GM03348 (cell line): ENCODE measurements around the gene ERICH6B.

ENCODE experiments used
- DNase-seq: peaks from one replicate; pipeline ENCODE4 v3.0.0; 2012; ENCODE audit warnings: low spot score

Gene ERICH6B

GRCh38 chr13:45542391-45542790 lies 73.1 kb downstream of the ERICH6B start:
- no peak for DNase-seq

DNA sequence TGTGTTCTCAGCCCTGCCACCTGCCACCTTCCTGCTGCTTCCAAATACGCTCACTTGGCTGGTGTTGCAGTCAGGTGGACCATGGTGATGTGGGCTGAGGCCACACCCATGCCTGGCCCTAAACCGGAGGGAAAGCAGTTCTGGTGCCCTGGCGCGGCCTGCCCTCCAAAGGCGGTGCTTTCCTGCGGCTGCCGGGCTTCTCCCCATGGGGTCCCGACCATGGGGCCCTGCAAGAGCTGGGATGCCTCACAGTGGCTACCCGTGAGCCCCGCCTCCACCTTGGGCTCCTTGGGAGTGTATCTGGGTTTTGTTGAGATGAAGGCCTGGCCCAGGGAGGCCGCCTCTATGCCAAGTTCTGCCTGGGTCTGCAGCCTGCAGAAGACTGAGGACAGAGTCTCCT lies 73.7 kb downstream of the ERICH6B start:
- DNase-seq = no peak

DNA sequence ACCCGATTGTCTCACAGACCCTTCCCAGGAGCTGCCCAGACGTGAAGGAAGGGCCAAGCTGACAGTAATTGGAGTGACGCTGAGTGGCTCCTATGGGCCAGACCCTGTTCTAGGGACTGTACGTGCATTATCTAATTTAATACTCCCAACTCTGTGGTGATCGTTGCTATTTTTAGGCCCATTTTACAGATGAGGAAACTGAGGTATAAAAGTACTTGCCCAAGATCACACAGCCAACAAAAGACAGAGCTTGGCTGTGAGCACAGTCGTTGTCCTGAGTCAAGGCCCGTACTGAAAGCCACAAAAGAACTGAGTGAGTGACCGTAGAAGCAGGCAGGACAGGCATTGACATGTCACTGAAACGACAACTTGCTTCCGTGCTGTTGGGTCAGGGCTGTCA lies 74.7 kb downstream of the ERICH6B start:
- DNase-seq = no peak

DNA sequence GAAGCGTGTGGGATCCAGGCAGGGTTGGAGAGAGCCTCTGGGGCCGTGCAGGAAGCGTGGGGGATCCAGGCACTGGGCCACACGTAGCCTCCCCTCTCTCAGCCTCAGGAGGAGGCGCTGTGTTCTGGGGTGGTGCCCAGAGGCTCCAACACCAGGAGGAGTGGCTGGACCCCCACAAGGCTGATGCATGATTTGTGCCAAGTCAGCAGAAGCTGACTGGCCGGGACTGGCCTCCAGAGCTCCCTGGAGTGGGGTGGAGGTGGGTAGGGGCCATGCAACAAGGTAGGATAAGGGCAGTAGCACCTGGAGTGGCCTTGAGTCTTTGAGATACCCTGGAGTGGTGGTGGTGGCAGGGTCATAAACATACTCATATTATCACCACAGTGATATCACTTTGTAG lies 75.3 kb downstream of the ERICH6B start:
- DNase-seq = no peak

DNA sequence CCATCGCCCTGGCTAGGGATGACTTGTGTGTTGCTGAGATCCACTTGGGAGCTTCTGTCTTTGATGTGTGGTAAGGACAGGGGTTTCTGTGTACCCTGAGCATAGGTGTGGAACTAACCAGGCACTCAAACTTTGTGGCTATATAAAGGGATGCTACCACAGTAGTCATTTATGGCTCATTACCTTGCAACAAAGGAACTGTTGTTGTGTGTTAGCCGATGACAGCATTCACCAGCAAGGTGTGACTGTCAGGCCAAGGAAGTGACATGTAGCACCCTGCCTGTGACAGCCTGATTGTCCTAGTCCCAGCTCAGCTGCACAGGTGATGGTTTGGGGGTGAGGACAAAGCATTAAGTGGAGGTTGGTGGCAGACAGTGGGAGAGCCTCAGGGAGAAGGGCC lies 77.2 kb downstream of the ERICH6B start:
- no peak for DNase-seq

DNA sequence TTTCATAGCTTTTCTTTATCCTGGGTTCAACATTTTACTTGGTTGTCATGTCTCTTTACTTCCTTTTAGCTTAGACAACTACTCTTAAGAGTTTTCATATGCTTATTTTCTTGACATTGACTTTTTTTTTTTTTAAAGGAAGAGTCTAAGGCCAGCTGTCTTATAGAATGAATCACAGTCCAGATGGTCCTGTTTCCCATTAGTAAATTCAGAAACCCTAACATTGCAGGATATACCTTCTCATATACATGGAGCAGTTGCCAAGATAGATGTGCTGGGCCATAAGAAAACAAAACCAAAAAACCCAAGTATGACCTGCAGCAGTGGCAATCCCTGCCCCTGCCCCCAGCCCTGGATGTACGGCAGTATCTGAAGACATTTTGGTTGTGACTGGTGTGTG lies 78.0 kb downstream of the ERICH6B start:
- no peak for DNase-seq

DNA sequence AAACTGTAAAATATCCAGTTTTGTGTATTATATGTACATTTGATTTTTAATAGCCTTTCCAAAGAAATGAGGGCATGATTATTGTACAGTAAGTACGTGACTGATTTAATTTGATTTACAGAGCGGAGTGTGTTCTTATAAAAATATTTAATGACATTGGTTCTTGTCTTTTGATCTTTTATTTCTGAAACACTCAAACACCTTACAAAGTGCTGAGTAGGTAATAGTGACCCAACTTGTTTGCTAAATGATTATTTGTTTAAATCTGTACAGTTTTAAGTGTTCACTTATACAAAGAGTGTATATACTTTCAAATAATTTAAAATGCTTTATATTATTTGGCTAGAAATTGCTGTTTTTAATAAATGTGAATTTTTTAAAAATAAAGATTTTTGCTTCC lies 79.3 kb downstream of the ERICH6B start:
- DNase-seq = no peak

- DNase-seq = no peak
These were observed 80.9 kb downstream of the ERICH6B start for GRCh38 chr13:45534604-45535003.

- no peak for DNase-seq
These were observed 85.8 kb downstream of the ERICH6B start for GRCh38 chr13:45529758-45530157.

- DNase-seq = no peak
These were observed 87.7 kb downstream of the ERICH6B start for GRCh38 chr13:45527699-45528462.

- no peak for DNase-seq
These were observed 93.0 kb downstream of the ERICH6B start for GRCh38 chr13:45522571-45522970.

DNA sequence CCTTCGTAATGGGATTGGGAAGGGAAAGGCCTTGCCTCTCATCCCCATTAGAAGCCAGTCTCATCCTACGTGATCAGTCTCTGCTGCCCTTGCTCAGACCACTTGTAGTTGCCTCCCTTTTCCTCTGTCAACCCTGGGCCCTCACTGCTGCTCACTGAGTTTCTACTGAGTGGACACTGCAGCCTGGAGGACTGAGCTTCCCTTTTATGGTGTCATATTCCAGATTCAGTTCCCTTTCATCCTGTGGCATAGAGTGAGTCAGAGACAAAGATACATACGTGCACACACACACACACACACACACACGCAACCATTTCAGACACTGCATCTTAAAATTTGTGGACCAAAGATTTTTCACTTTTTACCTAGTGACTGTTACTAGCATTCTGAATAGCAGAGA lies 94.2 kb downstream of the ERICH6B start:
- no peak for DNase-seq

DNA sequence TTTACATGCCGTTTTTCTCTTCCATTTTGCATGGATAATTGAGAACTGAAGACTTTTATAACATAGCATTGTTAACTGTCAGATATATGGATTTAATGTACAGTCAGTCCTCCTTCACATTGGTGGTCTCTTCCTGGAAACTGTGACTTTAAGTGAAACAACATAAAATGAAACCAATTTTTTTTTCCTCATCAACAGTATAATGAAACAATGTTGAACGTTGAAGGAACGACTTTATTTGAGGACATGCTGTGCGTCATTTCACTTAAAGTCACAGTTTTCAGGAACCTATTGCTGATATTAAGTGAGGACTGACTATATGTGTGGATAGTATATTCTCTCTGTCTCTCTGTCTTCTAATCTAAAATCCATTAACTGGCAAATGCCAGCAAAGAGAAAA lies 96.0 kb downstream of the ERICH6B start:
- DNase-seq = no peak

DNA sequence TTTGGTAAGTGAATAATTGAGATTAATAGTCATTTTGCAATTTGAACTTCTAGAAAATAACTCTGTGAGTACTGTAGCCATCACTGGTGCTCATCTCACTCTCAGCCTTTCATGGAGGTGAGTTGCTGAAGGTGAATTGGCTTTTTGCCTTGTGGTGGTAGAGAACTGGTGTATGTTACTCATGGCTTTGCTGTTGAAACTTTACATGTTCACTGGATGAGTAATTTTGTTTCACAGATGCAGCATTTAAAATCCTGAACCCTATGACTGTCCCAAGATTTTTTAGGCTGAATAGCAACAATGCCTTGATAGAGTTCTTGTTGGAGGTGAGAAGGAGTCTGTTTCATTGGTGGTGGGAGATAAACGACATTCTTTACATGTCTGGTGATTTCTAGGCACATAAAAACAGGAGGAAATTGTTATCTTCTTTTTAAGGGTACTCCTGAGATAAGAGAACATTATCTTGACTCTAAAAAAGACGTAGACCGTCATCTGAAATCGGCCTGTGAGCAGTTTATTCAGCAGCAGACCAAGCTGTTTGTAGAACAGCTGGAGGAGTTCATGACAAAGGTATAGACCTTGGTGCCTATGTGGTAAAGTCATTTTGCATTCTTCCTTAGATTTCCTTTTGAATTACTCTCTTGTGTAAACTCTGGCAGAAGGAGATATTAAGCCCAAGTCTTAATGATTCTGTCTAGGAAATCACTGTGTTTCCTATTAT lies 96.9 kb downstream of the ERICH6B start:
- no peak for DNase-seq

DNA sequence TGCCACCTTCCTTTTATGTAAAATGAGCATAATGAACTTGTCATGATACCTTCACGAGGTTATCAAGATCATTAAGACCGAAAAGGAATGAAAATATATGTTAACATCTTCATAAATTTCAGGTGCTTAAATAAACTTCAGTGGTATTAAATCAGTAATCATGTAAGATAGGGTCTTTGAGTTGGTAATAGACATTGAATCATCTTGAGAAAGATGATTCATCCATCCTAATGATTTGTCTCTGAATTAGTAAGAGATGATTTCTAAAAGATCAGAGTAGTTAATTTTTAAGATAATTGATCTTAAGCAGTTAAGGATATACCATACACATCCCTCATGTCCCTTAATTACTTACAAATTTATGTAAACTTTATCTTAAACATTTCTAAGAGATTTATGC lies 98.8 kb downstream of the ERICH6B start:
- DNase-seq = no peak

DNA sequence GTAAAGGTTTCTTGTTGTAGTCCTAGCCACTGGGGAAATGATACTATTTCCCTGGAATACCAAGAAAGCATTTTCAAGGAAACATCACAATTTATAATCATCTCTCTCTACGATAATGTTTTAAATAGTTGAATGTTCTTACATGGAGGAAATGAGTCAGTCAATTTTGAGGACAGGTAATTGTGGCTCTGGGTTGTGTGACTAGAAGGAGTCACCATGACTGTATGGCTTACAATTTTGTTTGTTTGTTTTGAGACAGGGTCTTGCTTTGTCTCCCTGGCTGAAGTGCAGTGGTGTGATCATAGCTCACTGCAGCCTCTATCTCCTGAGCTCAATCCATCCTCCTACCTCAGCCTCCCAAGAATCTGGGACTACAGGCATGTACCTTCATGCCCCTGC lies 103.4 kb downstream of the ERICH6B start:
- DNase-seq = no peak

DNA sequence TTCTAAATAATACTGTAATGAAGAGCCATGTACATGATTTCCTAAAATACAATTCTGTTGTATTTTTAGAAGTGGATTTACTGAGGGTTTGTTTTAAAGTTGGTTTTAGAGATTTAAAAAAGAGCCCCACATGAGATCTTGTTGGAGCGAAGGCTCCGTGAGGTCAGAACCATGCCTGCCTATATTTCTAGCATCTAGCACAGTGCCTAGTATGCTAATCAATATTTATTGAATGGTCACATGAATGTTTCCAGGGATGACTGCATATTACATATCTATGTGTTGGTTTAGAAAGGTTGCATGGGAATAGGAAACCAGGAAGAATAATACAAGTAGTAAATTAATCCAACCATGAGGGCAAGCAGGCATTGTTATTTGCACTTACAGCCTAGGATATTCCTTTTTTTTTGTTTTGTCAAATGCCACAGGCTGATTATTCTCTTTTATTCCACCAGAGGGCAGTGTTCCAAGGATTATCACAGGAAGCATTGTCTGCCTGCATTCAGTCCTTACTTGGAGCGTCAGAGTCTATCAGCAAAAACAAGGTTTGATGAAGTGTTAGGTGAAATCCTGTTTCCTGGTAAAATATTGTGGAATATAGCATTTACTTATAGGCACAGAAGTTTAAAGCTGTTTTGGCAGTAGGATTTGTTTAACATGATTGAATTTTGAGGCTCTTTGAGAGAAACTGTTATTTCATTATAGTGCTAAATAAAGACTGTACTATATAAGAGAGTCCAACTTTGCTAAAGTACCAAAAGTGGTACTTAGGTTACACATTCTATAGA lies 104.0 kb downstream of the ERICH6B start:
- peak; percentile 59 for DNase-seq

DNA sequence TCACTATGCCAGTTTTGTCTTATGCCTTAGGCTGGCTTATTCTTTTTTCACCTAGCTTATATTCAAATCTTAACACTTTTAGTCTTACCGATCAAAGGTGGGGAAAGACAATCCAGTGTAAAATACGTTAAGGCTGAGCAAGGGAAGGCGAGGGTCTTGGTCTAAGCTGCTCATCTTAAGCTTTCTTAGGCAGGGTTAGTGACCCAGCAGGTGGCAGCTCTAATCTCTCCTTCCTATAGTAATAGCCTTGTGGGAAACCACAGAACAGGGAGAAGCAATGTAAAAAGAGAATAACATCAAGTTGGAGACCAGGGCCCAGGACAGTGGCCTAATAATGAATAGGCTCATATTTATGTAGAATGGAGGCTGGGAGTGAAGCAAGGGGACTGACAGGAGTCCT lies 104.9 kb downstream of the ERICH6B start:
- no peak for DNase-seq

DNA sequence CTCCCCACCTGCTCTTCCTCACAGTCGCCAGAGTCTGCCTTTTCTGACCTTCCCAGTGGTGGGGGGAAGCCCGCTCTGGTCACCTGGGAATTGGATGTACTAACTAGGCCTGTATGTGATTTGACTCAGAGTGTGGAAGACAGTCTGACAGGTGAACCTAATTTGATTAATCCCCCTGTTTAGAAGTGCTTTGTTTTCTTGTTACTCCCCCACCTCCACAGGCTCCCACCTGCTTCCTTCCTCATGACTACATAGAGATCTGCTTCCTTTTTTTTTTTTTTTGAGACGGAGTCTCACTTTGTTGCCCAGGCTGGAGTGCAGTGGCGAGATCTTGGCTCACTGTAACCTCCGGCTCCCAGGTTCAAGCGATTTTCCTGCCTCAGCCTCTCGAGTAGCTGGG lies 106.8 kb downstream of the ERICH6B start:
- DNase-seq = no peak

GRCh38 chr13:45506811-45507210 lies 108.7 kb downstream of the ERICH6B start:
- no peak for DNase-seq

GRCh38 chr13:45503658-45504057 lies 111.9 kb downstream of the ERICH6B start:
- DNase-seq = no peak

GRCh38 chr13:45501175-45501526 lies 114.4 kb downstream of the ERICH6B start:
- no peak for DNase-seq
